H9 (cell line): ENCODE results near the gene ZNF221. TPM values are rescaled to one million over a fixed set of nuclear protein-coding genes. Genes with fewer than 3 reads are reported as not detected.

Experiments used
- DNase-seq: peaks from one replicate; pipeline ENCODE4 v3.0.0-alpha.2; 2017
- H2AFZ ChIP-seq: one replicate; pipeline ENCODE4 v1.6.1; 2013; ENCODE audit warnings: mild to moderate bottlenecking, low read length, control low read depth, moderate library complexity
- H2AK5ac ChIP-seq: 2 replicates; pipeline ENCODE4 v1.6.1; 2013; ENCODE audit warnings: low read length, control low read depth, mixed read lengths; ENCODE audit not compliant: insufficient read length
- H2BK120ac ChIP-seq: one replicate; pipeline ENCODE4 v1.6.1; 2013; ENCODE audit warnings: low read depth, mild to moderate bottlenecking, low read length, control low read depth, inconsistent platforms; ENCODE audit not compliant: poor library complexity, severe bottlenecking
- H2BK12ac ChIP-seq: 2 replicates; pipeline ENCODE4 v1.6.1; 2013; ENCODE audit warnings: low read length, control low read depth, mixed read lengths, low read depth; ENCODE audit not compliant: insufficient read length
- H2BK15ac ChIP-seq: 2 replicates; pipeline ENCODE4 v1.6.1; 2013; ENCODE audit warnings: low read depth, low read length, control low read depth
- H2BK20ac ChIP-seq: one replicate; pipeline ENCODE4 v1.6.1; 2013; ENCODE audit warnings: low read depth, mild to moderate bottlenecking, low read length, control low read depth, inconsistent platforms; ENCODE audit not compliant: poor library complexity, severe bottlenecking
- H2BK5ac ChIP-seq: 2 replicates; pipeline ENCODE4 v1.6.1; 2013; ENCODE audit warnings: low read length, control low read depth, mixed read lengths; ENCODE audit not compliant: insufficient read length
- H3K14ac ChIP-seq: 2 replicates; pipeline ENCODE4 v1.6.1; 2013; ENCODE audit warnings: low read length, control low read depth; ENCODE audit not compliant: insufficient read depth
- H3K18ac ChIP-seq: 2 replicates; pipeline ENCODE4 v1.6.1; 2013; ENCODE audit warnings: low read depth, mild to moderate bottlenecking, mixed read lengths, low read length, control low read depth; ENCODE audit not compliant: insufficient read length
- H3K23ac ChIP-seq: 2 replicates; pipeline ENCODE4 v1.6.1; 2013; ENCODE audit warnings: low read length, control low read depth, mixed read lengths, low read depth; ENCODE audit not compliant: insufficient read length
- H3K23me2 ChIP-seq: 2 replicates; pipeline ENCODE4 v1.6.1; 2013; ENCODE audit warnings: low read depth, mild to moderate bottlenecking, mixed read lengths, low read length, control low read depth; ENCODE audit not compliant: insufficient read length, poor library complexity, severe bottlenecking
- H3K27ac ChIP-seq: 2 replicates; pipeline ENCODE4 v1.5.1; 2013; ENCODE audit warnings: low read length, control low read depth, mixed read lengths, low read depth; ENCODE audit not compliant: insufficient read length
- H3K27me3 ChIP-seq: 2 replicates; pipeline ENCODE4 v1.6.1; 2013; ENCODE audit warnings: low read length, control low read depth, inconsistent platforms; ENCODE audit not compliant: insufficient read depth
- H3K4ac ChIP-seq: 2 replicates; pipeline ENCODE4 v1.6.1; 2013; ENCODE audit warnings: low read depth, mild to moderate bottlenecking, control low read depth, inconsistent platforms, low read length, moderate library complexity
- H3K4me1 ChIP-seq: 2 replicates; pipeline ENCODE4 v1.6.1; 2013; ENCODE audit warnings: low read length, control low read depth, inconsistent platforms; ENCODE audit not compliant: insufficient read depth
- H3K4me2 ChIP-seq: 2 replicates; pipeline ENCODE4 v1.6.1; 2013; ENCODE audit warnings: low read length, control low read depth, mixed read lengths; ENCODE audit not compliant: insufficient read length, insufficient read depth
- H3K56ac ChIP-seq: 2 replicates; pipeline ENCODE4 v1.6.1; 2013; ENCODE audit warnings: low read depth, mild to moderate bottlenecking, mixed read lengths, low read length, control low read depth; ENCODE audit not compliant: insufficient read length
- H3K79me1 ChIP-seq: 2 replicates; pipeline ENCODE4 v1.6.1; 2013; ENCODE audit warnings: low read depth, mild to moderate bottlenecking, moderate library complexity, low read length, control low read depth, inconsistent platforms; ENCODE audit not compliant: insufficient read depth, poor library complexity, severe bottlenecking
- H3K79me2 ChIP-seq: 2 replicates; pipeline ENCODE4 v1.6.1; 2013; ENCODE audit warnings: low read length, control low read depth, inconsistent platforms; ENCODE audit not compliant: insufficient read depth
- H3K9ac ChIP-seq: 2 replicates; pipeline ENCODE4 v1.6.1; 2013; ENCODE audit warnings: low read length, control low read depth, mixed read lengths; ENCODE audit not compliant: insufficient read length; ENCODE audit errors: extremely low read depth
- H3K9me3 ChIP-seq: one replicate; pipeline ENCODE4 v1.6.1; 2013; ENCODE audit warnings: low read depth, low read length, inconsistent platforms; ENCODE audit not compliant: control insufficient read depth
- H3T11ph ChIP-seq: one replicate; pipeline ENCODE4 v1.6.1; 2013; ENCODE audit warnings: mild to moderate bottlenecking, low read length, control low read depth, inconsistent platforms
- H4K20me1 ChIP-seq: one replicate; pipeline ENCODE4 v1.6.1; 2013; ENCODE audit not compliant: control insufficient read depth, insufficient read length, insufficient read depth
- H4K5ac ChIP-seq: 2 replicates; pipeline ENCODE4 v1.6.1; 2013; ENCODE audit warnings: low read depth, mild to moderate bottlenecking, mixed read lengths, low read length, control low read depth; ENCODE audit not compliant: insufficient read length
- H4K8ac ChIP-seq: replicated peaks from 2 replicates; pipeline ENCODE4 v1.6.1; 2013; ENCODE audit warnings: low read length, control low read depth, mixed read lengths, low read depth; ENCODE audit not compliant: insufficient read length
- H4K91ac ChIP-seq: 2 replicates; pipeline ENCODE4 v1.6.1; 2013; ENCODE audit warnings: low read depth, mild to moderate bottlenecking, moderate library complexity, mixed read lengths, low read length, control low read depth; ENCODE audit not compliant: insufficient read length
- H3K27ac Mint-ChIP-seq, 3 experiments: 2 replicates in 2 of 3; 3 replicates in 1 of 3; pipeline ENCODE4 v1.8.0; 2020 to 2021; ENCODE audit warnings: mixed read lengths in 3 of 3, mild to moderate bottlenecking in 1 of 3, moderate library complexity in 1 of 3
- H3K27me3 Mint-ChIP-seq: 2 replicates; pipeline ENCODE4 v1.8.0; 2021; ENCODE audit warnings: low read depth, mild to moderate bottlenecking, moderate library complexity, mixed read lengths
- H3K36me3 Mint-ChIP-seq, 3 experiments: 2 replicates in 2 of 3; 3 replicates in 1 of 3; pipeline ENCODE4 v1.8.0; 2020 to 2021; ENCODE audit warnings: low read depth in 3 of 3, mixed read lengths in 3 of 3; ENCODE audit not compliant: insufficient read depth in 1 of 3
- H3K4me1 Mint-ChIP-seq, 2 experiments: 2 replicates each; pipeline ENCODE4 v1.8.0; 2020; ENCODE audit warnings: mixed read lengths in 2 of 2
- H3K4me3 Mint-ChIP-seq, 2 experiments: 2 replicates in 1 of 2; 3 replicates in 1 of 2; pipeline ENCODE4 v1.8.0; 2020 to 2021; ENCODE audit warnings: mild to moderate bottlenecking in 2 of 2, mixed read lengths in 2 of 2, moderate library complexity in 1 of 2
- H3K9me3 Mint-ChIP-seq, 2 experiments: 2 replicates in 1 of 2; 3 replicates in 1 of 2; pipeline ENCODE4 v1.8.0; 2020; ENCODE audit warnings: mild to moderate bottlenecking in 2 of 2, mixed read lengths in 2 of 2, moderate library complexity in 1 of 2
- CTCF ChIP-seq: fragments of 200-600 bp; sonication (generic); conservative IDR thresholded peaks from 3 replicates; pipeline ENCODE4 v1.8.0; 2021; ENCODE audit warnings: antibody characterized with exemption, mild to moderate bottlenecking
- WGBS: extraction: QIAGEN DNeasy Blood & Tissue Kit; methylation state at CpG from one replicate; pipeline ENCODE4 v1.1.7; 2013; ENCODE audit warnings: missing lambda C conversion rate, low lambda C conversion rate, mixed read lengths; ENCODE audit not compliant: insufficient read length; ENCODE audit errors: extremely low coverage; 5-methylcytosine and 5-hydroxymethylcytosine counted together
- total RNA-seq: library from RNA; stranded (reverse); gene quantifications from 2 replicates; pipeline ENCODE4 v1.2.1, GENCODE V29; 2021

The ZNF221 gene
- total RNA-seq, 1 experiment from 2014 or later: 8.0 TPM

- no peak for TF ChIP-seq CTCF
- DNase-seq: no peak
- no peaks in the 10 kb centered on the region for H3K79me2 ChIP-seq
- H3K79me1 ChIP-seq: no peaks in the 10 kb centered on the region
- Mint-ChIP-seq H3K4me1 (peaks cover 0 to 4% of the 10 kb centered on the region in 2 experiments; a peak in 2 of 4 replicates), H3K4me3 (no peak overlapping the region), H3K36me3 (peaks cover 26 to 49% (median 34%) of the 10 kb centered on the region in 3 experiments), H3K9me3 (peaks cover 73 to 84% of the 10 kb centered on the region in 2 experiments), H3K27ac (no peak overlapping the region), H3K27me3 (peaks cover 18% of the 10 kb centered on the region)
- H2BK12ac ChIP-seq: no peak overlapping the region
- no peaks in the 10 kb centered on the region for H3K4me1 ChIP-seq
- H3K23me2 ChIP-seq: no peaks in the 10 kb centered on the region
- no peak overlapping the region for H2AK5ac ChIP-seq
- no peak overlapping the region for H4K91ac ChIP-seq
- H3T11ph ChIP-seq: no peak overlapping the region
- no peak overlapping the region for H2BK20ac ChIP-seq
- no peak overlapping the region for H3K27ac ChIP-seq
- H3K4ac ChIP-seq: no peak overlapping the region
- no peak overlapping the region for H2AFZ ChIP-seq
- H2BK120ac ChIP-seq: no peak overlapping the region
- H3K27me3 ChIP-seq: peaks cover 2% of the 10 kb centered on the region; the same call in 1 of the 2 replicates
- WGBS: no CpG with 5 or more reads among the region's 2 CpGs
- H2BK5ac ChIP-seq: no peak overlapping the region
- peaks cover 35% of the 10 kb centered on the region for H3K9me3 ChIP-seq
- no peak overlapping the region for H3K56ac ChIP-seq
- H3K14ac ChIP-seq: no peak overlapping the region
- no peaks in the 10 kb centered on the region for H4K20me1 ChIP-seq
- no peak overlapping the region for H3K18ac ChIP-seq
- H4K8ac ChIP-seq: no peak overlapping the region
- no peak overlapping the region for H3K9ac ChIP-seq
- H3K23ac ChIP-seq: no peak overlapping the region
- H3K4me2 ChIP-seq: no peak overlapping the region
- no peak overlapping the region for H4K5ac ChIP-seq
- no peak overlapping the region for H2BK15ac ChIP-seq
Observed at GRCh38 chr19:43906774-43907173, 44.3 kb upstream of the ZNF221 start.
